Fibroblast of lung (primary cell): ENCODE results near the gene NEGR1. TPM values are rescaled to one million over a fixed set of nuclear protein-coding genes. Genes with fewer than 3 reads are reported as not detected.

Experiments used
- DNase-seq, 2 donors: peaks; one replicate each; pipeline versions ENCODE4 v3.0.0 to v3.0.0-alpha.2; 2010; ENCODE audit warnings: low read depth in 2 of 2
- H2AFZ ChIP-seq: 2 replicates; pipeline ENCODE4 v1.5.1; 2012; ENCODE audit warnings: low read length, control low read depth, inconsistent platforms
- H3K27ac ChIP-seq: 2 replicates; pipeline ENCODE4 v1.5.1; 2011; ENCODE audit warnings: low read length, control low read depth; ENCODE audit not compliant: insufficient read depth
- H3K27me3 ChIP-seq: 2 replicates; pipeline ENCODE4 v1.5.1; 2011; ENCODE audit warnings: mild to moderate bottlenecking, low read length; ENCODE audit not compliant: control insufficient read depth, insufficient read depth
- H3K36me3 ChIP-seq: 2 replicates; pipeline ENCODE4 v1.5.1; 2011; ENCODE audit warnings: low read length; ENCODE audit not compliant: control insufficient read depth, insufficient read depth
- H3K4me1 ChIP-seq: 2 replicates; pipeline ENCODE4 v1.5.1; 2011; ENCODE audit warnings: low read length; ENCODE audit not compliant: control insufficient read depth, insufficient read depth; ENCODE audit errors: extremely low read depth
- H3K4me2 ChIP-seq: 2 replicates; pipeline ENCODE4 v1.5.1; 2011; ENCODE audit warnings: low read length, control low read depth; ENCODE audit not compliant: insufficient read depth; ENCODE audit errors: extremely low read depth
- H3K4me3 ChIP-seq, 4 experiments: fragments of 200-600 bp in 1 of 4; sonication (generic) in 1 of 4; replicated peaks in 1 of 4; 2 replicates each; pipeline ENCODE4 v1.5.1; 2011 to 2016; ENCODE audit warnings: low read length in 4 of 4, low read depth in 3 of 4, mild to moderate bottlenecking in 3 of 4, control low read depth in 2 of 4, inconsistent platforms in 1 of 4, mixed read lengths in 1 of 4; ENCODE audit not compliant: insufficient read depth in 1 of 4; ENCODE audit errors: control extremely low read depth in 1 of 4
- H3K79me2 ChIP-seq: 2 replicates; pipeline ENCODE4 v1.5.1; 2012; ENCODE audit warnings: mild to moderate bottlenecking, low read length, inconsistent platforms; ENCODE audit not compliant: control insufficient read depth, insufficient read depth
- H3K9ac ChIP-seq: 2 replicates; pipeline ENCODE4 v1.5.1; 2011; ENCODE audit warnings: mild to moderate bottlenecking, low read length, control low read depth; ENCODE audit not compliant: insufficient read depth
- H3K9me3 ChIP-seq: 2 replicates; pipeline ENCODE4 v1.5.1; 2012; ENCODE audit warnings: low read depth, low read length; ENCODE audit not compliant: control insufficient read depth, insufficient read depth
- H4K20me1 ChIP-seq: 2 replicates; pipeline ENCODE4 v1.5.1; 2011; ENCODE audit warnings: low read length; ENCODE audit not compliant: control insufficient read depth, insufficient read depth; ENCODE audit errors: extremely low read depth
- CTCF ChIP-seq, 2 donors: IDR thresholded peaks in 1 of 2; conservative IDR thresholded peaks in 1 of 2; 1 replicate in 1 of 2; 2 replicates in 1 of 2; pipeline ENCODE4 v1.5.1; 2011 to 2012; ENCODE audit warnings: low read length in 2 of 2, control low read depth in 1 of 2, inconsistent platforms in 1 of 2, low read depth in 1 of 2, mild to moderate bottlenecking in 1 of 2
- EZH2 ChIP-seq: IDR thresholded peaks from 2 replicates; pipeline ENCODE4 v1.5.1; 2012; ENCODE audit warnings: low read length, control low read depth, mild to moderate bottlenecking; ENCODE audit errors: missing control alignments
- polyA plus RNA-seq, 2 donors: library from polyadenylated mRNA; depleted of rRNA in 1 of 2; stranded (reverse) in 1 of 2; unstranded in 1 of 2; fragments of >200 nt; gene quantifications; 2 replicates each; pipeline ENCODE4 v1.2.1, GENCODE V29; 2011 to 2012; ENCODE audit warnings: missing spikeins in 1 of 2
- total RNA-seq: library from RNA; depleted of rRNA; stranded (reverse); fragments of >200 nt; gene quantifications from 2 replicates; pipeline ENCODE4 v1.2.1, GENCODE V29; 2014

NEGR1 gene
- total and polyA plus RNA-seq, 2 donors (not counting 1 experiment from before 2014, with no cell fraction given): 3.1 to 9.4 TPM

GRCh38 chr1:71557138-71557537 lies 725.2 kb downstream of the NEGR1 start:
- TF ChIP-seq EZH2: no peak
- no peak for TF ChIP-seq CTCF (conservative IDR thresholded peaks at IDR 0.05 in 1 of 2, IDR thresholded peaks at IDR 0.05 in 1 of 2; ENCODE audit: low read depth in 1 of 2, low read length in 2 of 2)
- DNase-seq: peak in 1 of 2 donors; percentile 5

GRCh38 chr1:71548398-71548890 lies 733.9 kb downstream of the NEGR1 start:
- Histone ChIP-seq H3K36me3 (no peaks in the 10 kb centered on the region), H3K9ac (no peak overlapping the region), H3K9me3 (no peaks in the 10 kb centered on the region), H3K79me2 (no peaks in the 10 kb centered on the region), H4K20me1 (no peaks in the 10 kb centered on the region), H2AFZ (no peak overlapping the region), H3K4me1 (no peaks in the 10 kb centered on the region), H3K27me3 (no peaks in the 10 kb centered on the region), H3K4me2 (no peak overlapping the region), H3K27ac (no peak overlapping the region), H3K4me3 (no peak overlapping the region)
- no peak for DNase-seq
- no peak for TF ChIP-seq CTCF (conservative IDR thresholded peaks at IDR 0.05 in 1 of 2, IDR thresholded peaks at IDR 0.05 in 1 of 2; ENCODE audit: low read depth in 1 of 2, low read length in 2 of 2)
- TF ChIP-seq EZH2: no peak

More at GRCh38 chr1:71557138-71557537, 725.2 kb downstream of the NEGR1 start:
- Histone ChIP-seq H3K36me3 (no peaks in the 10 kb centered on the region), H3K9ac (no peak overlapping the region), H3K79me2 (no peaks in the 10 kb centered on the region), H3K27ac (no peak overlapping the region), H3K27me3 (no peaks in the 10 kb centered on the region), H2AFZ (no peak overlapping the region), H3K4me1 (no peaks in the 10 kb centered on the region), H4K20me1 (no peaks in the 10 kb centered on the region), H3K4me3 (no peak overlapping the region), H3K9me3 (no peaks in the 10 kb centered on the region), H3K4me2 (no peak overlapping the region)

- Histone ChIP-seq H3K4me2 (no peak overlapping the region), H4K20me1 (no peaks in the 10 kb centered on the region), H3K4me3 (no peak overlapping the region), H3K27ac (no peak overlapping the region), H3K9me3 (no peaks in the 10 kb centered on the region), H2AFZ (no peak overlapping the region), H3K79me2 (no peaks in the 10 kb centered on the region), H3K36me3 (no peaks in the 10 kb centered on the region), H3K9ac (no peak overlapping the region), H3K27me3 (no peaks in the 10 kb centered on the region), H3K4me1 (no peaks in the 10 kb centered on the region)
- DNase-seq: no peak
- TF ChIP-seq CTCF (conservative IDR thresholded peaks at IDR 0.05 in 1 of 2, IDR thresholded peaks at IDR 0.05 in 1 of 2; ENCODE audit: low read depth in 1 of 2, low read length in 2 of 2) (no peak), EZH2 (no peak)
Observed at GRCh38 chr1:71542155-71542554, 740.2 kb downstream of the NEGR1 start.
